ENCODE results near the gene BLOC1S1. TPM values are rescaled to one million over a fixed set of nuclear protein-coding genes. Genes with fewer than 3 reads are reported as not detected.

Gene BLOC1S1
- total RNA-seq, result 46.0 TPM

- DNase-seq, result peak; percentile 84
Observed at GRCh38 chr12:55715833-55716581, at the start of gene BLOC1S1. Gene BLOC1S1 (plus strand): TSS chr12:55716046. CDS start chr12:55716052, 6 bp downstream.

GRCh38 chr12:55666508-55666907 is 49.3 kb upstream of the BLOC1S1 start:
- no peak for DNase-seq

- no peak for DNase-seq
Observed at GRCh38 chr12:55670276-55670675, 45.6 kb upstream of the BLOC1S1 start.

- no peak for DNase-seq
Observed at GRCh38 chr12:55671746-55672145, 44.1 kb upstream of the BLOC1S1 start.

GRCh38 chr12:55673638-55674037 is 42.2 kb upstream of the BLOC1S1 start:
- DNase-seq, result no peak

- DNase-seq, result no peak
Observed at GRCh38 chr12:55675666-55676065, 40.2 kb upstream of the BLOC1S1 start.

GRCh38 chr12:55676707-55677106 is 39.1 kb upstream of the BLOC1S1 start:
- DNase-seq, result no peak

- DNase-seq, result no peak
Observed at GRCh38 chr12:55679691-55680090, 36.2 kb upstream of the BLOC1S1 start.

GRCh38 chr12:55681142-55682077 is 34.4 kb upstream of the BLOC1S1 start:
- peak; percentile 37 for DNase-seq

GRCh38 chr12:55682087-55682796 is 33.6 kb upstream of the BLOC1S1 start:
- DNase-seq, result no peak

GRCh38 chr12:55683676-55684075 is 32.2 kb upstream of the BLOC1S1 start:
- DNase-seq, result no peak

- no peak for DNase-seq
Observed at GRCh38 chr12:55684761-55685370, 31.0 kb upstream of the BLOC1S1 start.

- no peak for DNase-seq
Observed at GRCh38 chr12:55685671-55686070, 30.2 kb upstream of the BLOC1S1 start.

GRCh38 chr12:55686366-55687010 is 29.4 kb upstream of the BLOC1S1 start:
- no peak for DNase-seq

GRCh38 chr12:55687746-55688145 is 28.1 kb upstream of the BLOC1S1 start:
- no peak for DNase-seq

GRCh38 chr12:55688716-55689655 is 26.9 kb upstream of the BLOC1S1 start:
- DNase-seq, result no peak

GRCh38 chr12:55692631-55693322 is 23.1 kb upstream of the BLOC1S1 start:
- no peak for DNase-seq

GRCh38 chr12:55693323-55694187 is 22.3 kb upstream of the BLOC1S1 start:
- no peak for DNase-seq

GRCh38 chr12:55694188-55694515 is 21.7 kb upstream of the BLOC1S1 start:
- DNase-seq, result no peak

Measured in occipital lobe (tissue), 2 donors.